NCI-H748 treated with DMSO at 0.1 percent for 48 hours (cell line): Measurements from ENCODE around the gene VCL.
"Not testable (repeated sequence)": the region's sequence is repeated elsewhere in the genome, so short reads cannot be mapped to it uniquely, and the experiment has no call there.

ENCODE experiments used
- DNase-seq: peaks from one replicate; lab custom pipeline; 2025; lab: John Stamatoyannopoulos, UW

VCL gene

GRCh38 chr10:73997787-73998622 lies at the start of gene VCL:
VCL (plus strand) TSS chr10:73998116; CDS start chr10:73998208, 92 bp downstream.
- peak; percentile 89 for DNase-seq

- DNase-seq: no peak
Observed at GRCh38 chr10:73948947-73949633, 48.8 kb upstream of the VCL start.

- no peak for DNase-seq
Observed at GRCh38 chr10:73950155-73950948, 47.6 kb upstream of the VCL start.

- no peak for DNase-seq
Observed at GRCh38 chr10:73953665-73954064, 44.3 kb upstream of the VCL start.

GRCh38 chr10:73954737-73955136 lies 43.2 kb upstream of the VCL start:
- no peak for DNase-seq

- DNase-seq: no peak
Observed at GRCh38 chr10:73955719-73956118, 42.2 kb upstream of the VCL start.

GRCh38 chr10:73956476-73957359 lies 41.2 kb upstream of the VCL start:
- DNase-seq: no peak

GRCh38 chr10:73959484-73960243 lies 38.3 kb upstream of the VCL start:
- no peak for DNase-seq

- no peak for DNase-seq
Observed at GRCh38 chr10:73962386-73962785, 35.5 kb upstream of the VCL start.

GRCh38 chr10:73963533-73963932 lies 34.4 kb upstream of the VCL start:
- DNase-seq: not testable (repeated sequence)

- no peak for DNase-seq
Observed at GRCh38 chr10:73964743-73965142, 33.2 kb upstream of the VCL start.

- DNase-seq: not testable (repeated sequence)
Observed at GRCh38 chr10:73965267-73965889, 32.5 kb upstream of the VCL start.

GRCh38 chr10:73965890-73966768 lies 31.8 kb upstream of the VCL start:
- DNase-seq: no peak

GRCh38 chr10:73967022-73967429 lies 30.9 kb upstream of the VCL start:
- DNase-seq: no peak

GRCh38 chr10:73967544-73967943 lies 30.4 kb upstream of the VCL start:
- no peak for DNase-seq

- no peak for DNase-seq
Observed at GRCh38 chr10:73968098-73968521, 29.8 kb upstream of the VCL start.

- no peak for DNase-seq
Observed at GRCh38 chr10:73969224-73969841, 28.6 kb upstream of the VCL start.

GRCh38 chr10:73970845-73971244 lies 27.1 kb upstream of the VCL start:
- no peak for DNase-seq
